Activated CD4-positive, alpha-beta T cell treated with anti-CD3 and anti-CD28 coated beads, Interleukin-10, Interleukin-2, amounts not matched to agents 100 ng/mL and 50 ng/mL, durations not matched to agents 16 hours and 8 hours (primary cell): Measurements from ENCODE around the gene ADGRB2.

ENCODE experiments used
- DNase-seq: peaks from one replicate; pipeline ENCODE4 v3.0.0-alpha.2; 2020

The ADGRB2 gene

DNA sequence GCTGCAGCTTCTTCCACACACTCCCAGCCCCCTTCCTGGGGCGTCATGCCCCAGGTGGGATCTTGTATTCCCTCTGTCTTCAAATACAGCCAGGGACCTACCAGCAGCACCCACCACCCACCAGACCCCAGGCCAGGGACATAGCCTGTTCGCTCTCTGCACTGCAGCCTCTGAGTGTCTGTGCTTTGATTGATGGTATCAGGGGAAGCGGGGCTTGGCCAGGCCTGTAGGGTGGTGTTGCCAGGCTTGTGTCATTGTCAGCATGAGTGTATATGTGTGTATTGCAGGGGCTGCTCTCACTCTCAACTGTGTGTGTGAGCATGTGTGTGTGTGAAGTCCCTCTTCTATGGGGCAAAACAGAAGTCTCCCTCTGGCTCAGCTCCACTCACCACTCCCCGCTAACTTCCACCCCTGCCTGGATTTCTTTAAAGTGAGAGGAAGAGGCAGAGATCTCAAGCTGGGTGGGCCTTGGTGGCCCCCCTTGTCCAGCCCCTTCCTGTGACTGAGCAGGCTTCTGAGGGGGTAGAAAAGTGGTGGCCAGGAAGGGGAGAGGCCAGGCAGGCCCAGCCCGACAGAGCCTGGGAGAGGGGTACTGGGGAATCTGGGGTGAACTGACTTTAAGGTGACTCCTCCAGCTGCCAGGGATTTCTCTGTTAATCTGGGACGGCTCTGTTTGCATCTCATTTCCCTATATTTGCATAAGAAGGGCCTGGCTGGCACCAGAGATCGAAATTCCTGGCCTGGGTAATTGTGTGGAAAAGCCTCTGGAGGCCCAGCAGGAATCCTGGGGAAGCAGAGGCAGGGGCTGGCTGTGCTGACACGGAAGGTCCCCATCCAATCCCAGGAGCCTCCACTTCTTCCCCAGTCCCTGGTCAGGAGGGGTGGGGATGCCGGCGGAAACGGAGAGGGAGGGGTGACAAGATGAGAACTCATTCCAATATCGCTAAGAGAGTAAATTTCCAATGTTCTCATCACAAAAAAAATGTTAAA is 18.6 kb upstream of the ADGRB2 start:
- DNase-seq = no peak

DNA sequence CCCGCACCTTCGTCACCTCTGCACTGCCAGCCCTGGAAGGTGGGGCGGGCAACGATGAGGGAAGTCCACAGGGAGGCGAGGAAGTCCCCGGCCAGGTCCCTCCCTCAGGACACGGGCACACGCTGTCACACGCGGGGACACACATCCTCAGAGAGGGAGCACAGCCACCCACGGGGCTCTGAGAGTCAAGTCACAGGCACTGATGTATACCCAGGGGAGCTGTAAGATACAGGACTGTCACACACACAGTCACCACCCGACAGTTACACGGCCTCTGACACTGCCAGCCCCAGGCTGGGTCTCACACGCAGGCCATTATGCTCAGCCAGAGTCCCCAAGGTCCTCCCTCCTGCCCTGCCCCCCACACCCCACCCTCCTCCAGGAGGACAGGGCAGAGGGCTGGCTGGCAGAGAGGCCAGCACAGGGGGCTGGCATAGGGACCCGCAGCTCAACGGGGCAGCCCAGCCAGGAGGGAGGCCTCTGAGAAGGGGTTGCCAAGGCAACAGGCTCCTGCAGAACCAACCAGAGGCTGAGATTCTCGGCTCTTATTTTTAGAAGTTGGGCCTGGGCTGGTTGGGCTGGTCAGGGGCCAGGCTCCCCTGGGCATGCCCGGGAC is 17.7 kb upstream of the ADGRB2 start:
- no peak for DNase-seq

DNA sequence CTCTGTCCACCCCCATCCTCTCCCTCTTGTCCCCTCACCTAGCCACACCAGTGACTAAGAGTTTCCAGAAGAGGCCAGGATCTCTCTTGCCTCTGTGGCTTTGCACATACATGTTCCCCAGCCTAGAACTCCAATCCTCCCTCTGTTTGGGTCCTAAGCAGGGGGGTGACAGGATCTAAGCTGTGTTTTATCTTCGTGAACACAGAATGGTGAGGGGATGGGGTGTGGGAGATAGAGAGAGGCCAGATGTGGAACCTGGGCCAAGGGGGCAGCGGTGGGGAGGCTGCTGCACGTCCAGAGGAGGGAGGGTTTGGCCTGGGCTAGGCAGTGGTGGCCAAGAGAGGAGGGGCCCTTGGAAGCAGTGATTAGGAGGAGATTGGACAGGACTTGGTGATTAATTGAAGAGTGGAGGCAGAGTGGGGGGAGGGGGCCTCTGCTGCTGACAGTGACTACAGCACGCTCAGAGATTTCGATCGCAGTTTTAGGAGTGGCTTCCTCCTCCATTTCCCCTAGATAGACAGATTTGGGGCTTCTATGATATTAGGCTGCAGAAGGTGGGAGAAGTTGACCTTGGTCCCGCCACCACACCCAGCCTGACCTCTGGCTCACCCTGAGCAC is 17.1 kb upstream of the ADGRB2 start:
- DNase-seq = no peak

DNA sequence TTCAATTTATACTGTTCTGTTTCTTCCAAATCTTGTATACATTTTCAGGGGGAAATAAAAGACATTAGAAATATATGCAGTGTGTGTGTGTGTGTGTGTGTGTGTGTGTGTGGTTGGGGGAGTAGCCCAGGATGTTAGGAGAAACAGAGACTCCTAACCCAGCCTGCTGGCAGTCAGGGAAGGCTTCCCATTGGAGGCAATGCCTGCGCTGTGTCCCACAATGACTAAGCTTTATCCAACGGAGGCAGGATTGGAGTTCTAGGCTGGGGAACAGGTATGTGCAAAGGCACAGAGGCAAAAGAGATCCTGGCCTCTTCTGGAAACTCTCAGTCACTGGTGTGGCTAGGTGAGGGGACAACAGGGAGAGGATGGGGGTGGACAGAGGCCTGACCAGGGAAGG is 16.5 kb upstream of the ADGRB2 start:
- no peak for DNase-seq

DNA sequence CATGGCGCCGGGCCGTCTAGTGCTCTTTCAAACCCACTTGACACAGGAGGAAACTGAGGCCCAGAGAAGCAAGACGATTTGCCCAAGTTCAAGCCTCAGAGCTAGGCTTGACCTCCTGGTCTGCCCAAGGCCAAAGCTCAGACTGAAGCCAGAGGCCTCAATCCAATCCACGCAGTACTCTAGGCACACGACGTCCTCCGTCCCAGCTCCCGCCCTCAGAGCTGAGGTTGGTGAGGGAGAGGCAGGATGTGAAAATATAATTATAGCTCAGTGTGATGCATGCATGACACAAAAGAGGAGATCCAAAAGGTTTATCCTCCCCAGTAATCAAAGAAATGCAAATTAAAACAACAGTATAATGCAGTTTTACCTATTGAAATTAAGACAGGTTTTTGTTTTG is 15.5 kb upstream of the ADGRB2 start:
- no peak for DNase-seq

DNA sequence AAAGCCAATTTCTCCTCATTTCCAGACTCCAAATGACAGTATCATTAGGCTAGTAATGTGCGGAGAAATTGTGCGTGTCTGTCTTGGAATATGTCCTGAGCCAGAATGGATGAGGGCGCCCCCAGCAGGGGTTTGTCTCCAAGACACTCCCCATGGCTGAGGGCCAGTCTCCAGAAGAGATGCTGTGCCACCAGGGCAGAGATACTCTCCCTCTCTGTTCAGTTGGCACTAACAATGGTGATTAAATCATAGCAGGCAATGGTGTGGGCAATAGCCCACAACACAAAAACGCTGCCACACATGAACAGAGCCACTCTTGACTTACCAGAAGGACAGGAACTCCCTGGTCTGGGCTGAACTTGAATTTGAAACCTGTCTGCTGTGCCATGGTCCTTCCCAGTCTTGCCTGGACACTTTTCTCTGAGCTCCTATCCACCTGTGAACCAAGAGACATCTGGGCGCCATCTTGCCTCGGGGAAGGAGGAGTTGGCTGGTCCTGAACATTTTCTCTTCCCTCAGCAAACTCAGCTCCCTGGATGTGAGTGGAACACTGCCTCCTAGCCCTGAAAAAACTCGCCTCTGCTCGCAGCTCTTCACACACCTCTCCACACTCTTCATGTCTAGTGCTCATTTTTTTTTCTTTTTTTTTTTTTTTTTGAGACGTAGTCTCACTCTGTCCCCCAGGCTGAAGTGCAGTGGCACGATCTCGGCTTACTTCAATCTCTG is 14.8 kb upstream of the ADGRB2 start:
- DNase-seq = no peak

- DNase-seq = no peak
Observed at GRCh38 chr1:31776516-31776915, 12.4 kb upstream of the ADGRB2 start.

- no peak for DNase-seq
Observed at GRCh38 chr1:31776032-31776431, 11.9 kb upstream of the ADGRB2 start.

DNA sequence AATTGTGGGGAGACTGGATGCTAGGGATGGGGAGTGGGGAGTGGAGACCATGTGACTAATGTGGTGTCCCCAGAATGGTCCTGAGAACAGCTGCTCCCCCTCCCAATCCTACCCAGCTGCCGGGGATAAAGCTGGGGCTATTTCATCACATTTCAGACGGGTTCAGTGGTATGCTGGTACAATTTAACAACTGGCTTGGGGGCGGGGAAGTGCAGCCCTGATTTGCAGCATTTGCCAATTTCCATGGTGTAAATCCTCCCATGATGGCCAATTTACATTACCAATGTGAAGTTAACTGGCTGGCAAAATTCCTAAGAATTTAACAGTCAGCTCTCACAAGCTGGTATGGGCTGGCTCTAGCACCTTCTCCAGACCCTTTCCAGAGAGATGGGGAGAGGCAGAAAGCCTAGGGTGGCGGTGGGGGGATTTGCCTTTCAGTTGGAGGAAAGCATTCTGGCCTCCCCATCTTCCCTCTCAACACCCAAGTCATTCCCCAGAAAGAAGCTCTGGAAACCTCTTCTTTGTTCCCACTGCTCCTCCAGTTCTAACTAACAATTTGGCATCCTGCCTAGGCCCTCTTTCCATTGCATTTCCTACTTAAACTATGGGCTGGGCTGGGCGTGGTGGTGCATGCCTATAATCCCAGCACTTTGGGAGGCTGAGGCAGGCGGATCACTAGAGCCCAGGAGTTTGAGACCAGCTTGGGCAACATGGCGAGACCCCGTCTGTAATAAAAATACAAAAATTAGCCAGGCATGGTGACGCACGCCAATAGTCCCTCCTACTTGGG is 11.3 kb upstream of the ADGRB2 start:
- no peak for DNase-seq

GRCh38 chr1:31774495-31774894 is 10.4 kb upstream of the ADGRB2 start:
- DNase-seq = no peak

- DNase-seq = peak; percentile 21
Observed at GRCh38 chr1:31773861-31774260, 9.7 kb upstream of the ADGRB2 start.

DNA sequence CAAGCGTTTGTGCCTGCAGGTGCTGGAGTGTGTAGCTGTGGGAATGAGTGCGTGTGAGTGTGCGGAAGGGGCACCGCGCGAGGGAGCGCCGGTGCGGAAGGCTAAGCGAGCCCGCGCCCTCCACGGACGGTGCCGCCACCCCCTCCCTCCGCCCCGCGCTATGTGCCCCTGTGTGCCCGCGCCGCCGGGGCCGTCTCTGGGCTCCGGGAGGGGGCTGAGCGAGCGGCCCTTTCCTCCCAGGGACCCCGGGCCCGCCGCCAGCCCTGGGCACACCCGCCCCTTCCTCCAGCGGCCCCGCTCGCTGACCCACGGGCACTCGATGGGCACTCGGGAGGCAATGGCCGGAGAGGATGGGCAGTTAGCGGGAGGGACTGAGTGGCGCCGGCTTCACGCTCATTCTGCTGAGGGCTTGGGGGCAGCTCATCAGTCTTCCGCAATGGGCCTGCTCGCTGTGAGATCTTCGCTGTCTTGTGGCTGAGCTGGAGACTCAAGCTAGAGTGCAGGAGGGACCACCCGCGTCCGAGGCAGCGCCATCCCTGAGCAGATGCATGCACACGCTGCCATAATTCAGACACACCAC is 8.6 kb upstream of the ADGRB2 start:
- DNase-seq = no peak

GRCh38 chr1:31771891-31772668 is 7.9 kb upstream of the ADGRB2 start:
- DNase-seq = peak; percentile 36

GRCh38 chr1:31769720-31770390 is 5.7 kb upstream of the ADGRB2 start:
- no peak for DNase-seq

DNA sequence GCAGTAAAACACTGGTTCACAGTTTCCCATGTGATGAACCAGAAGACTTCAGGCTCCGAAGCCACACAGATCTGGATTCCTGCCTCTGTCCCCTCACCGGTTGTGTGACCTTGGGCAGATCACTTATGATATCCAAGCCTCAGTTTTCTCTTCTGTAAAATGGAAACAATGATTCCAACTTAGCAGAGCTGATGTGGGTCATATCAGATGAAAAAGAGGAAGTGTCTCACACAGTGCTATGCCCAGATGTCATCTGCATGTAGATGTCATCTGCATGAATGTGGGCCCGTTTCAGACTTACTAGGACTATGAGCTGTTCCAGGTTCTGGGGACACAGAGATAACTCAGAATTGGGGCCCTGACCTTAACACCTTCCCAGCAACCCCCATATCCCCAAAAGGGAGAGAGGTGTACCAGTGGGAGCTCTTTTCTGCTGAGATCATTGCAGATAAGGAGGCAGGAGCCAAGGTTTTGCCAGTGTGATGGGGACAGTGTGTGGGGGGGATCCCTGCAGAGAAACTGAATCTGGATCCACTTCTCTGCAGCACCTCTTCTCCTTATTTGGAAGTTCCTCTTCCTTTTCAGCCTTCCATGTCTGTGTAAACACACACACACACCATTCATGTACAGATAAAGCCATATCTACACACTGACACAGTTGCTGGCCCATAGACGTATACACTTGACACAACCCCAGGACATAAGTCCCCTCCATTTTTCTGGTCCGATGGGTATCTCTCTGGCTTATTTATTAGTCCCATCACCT is 5.0 kb upstream of the ADGRB2 start:
- peak; percentile 40 for DNase-seq

GRCh38 chr1:31768407-31768907 is 4.3 kb upstream of the ADGRB2 start:
- DNase-seq = no peak

DNA sequence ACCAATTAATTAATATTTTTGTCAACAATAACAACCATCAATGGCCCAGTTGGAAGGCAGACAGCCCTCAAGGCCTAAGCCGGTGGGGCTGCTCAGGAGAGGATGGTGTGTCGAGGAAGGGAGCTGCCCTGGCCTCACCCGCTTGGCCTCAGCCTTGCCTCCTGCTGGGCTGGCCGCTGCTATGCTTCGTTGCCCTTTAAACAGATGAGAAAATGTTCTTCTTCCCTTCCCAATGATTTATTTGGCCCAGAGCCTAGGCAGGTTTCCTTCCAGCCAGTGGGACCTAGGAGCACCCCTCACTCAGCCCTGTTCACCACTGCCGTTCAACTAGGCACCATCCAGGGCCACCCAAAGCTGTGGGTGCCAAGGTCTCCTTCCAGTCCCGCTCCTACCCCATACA is 3.1 kb upstream of the ADGRB2 start:
- no peak for DNase-seq

DNA sequence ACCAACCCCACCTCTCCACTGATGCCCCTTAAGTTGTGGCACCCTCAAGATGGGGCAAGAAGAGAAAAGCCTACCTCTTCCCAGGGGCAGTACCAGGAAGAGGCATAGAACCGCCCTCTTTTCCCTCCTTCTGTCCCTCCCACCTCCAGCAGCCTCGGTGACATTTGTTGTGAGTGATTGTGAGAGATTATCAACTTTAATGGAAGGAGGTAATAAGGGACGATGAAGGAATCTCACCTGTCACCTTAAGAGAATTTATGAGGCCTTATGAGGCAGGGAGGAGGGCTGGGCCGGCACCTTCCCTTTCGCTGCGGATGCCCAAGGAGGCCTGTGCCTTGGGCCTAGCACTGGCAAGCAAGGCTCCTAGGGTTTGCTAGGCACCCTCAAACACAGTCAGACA is 1.4 kb upstream of the ADGRB2 start:
- no peak for DNase-seq

- DNase-seq = peak; percentile 21
Observed at GRCh38 chr1:31765041-31765467, 914 bp upstream of the ADGRB2 start.
